RCC 7860 (cell line): Measurements from ENCODE around the gene HOOK2.

Source experiments
- DNase-seq: peaks from one replicate; pipeline ENCODE4 v3.0.0-alpha.2; 2015; ENCODE audit warnings: low spot score
- FAIRE-seq: peaks from 2 replicates; lab custom pipeline; 2012; peaks lifted over from hg19 to GRCh38; lab: Jason Lieb, UNC

The HOOK2 gene

DNA sequence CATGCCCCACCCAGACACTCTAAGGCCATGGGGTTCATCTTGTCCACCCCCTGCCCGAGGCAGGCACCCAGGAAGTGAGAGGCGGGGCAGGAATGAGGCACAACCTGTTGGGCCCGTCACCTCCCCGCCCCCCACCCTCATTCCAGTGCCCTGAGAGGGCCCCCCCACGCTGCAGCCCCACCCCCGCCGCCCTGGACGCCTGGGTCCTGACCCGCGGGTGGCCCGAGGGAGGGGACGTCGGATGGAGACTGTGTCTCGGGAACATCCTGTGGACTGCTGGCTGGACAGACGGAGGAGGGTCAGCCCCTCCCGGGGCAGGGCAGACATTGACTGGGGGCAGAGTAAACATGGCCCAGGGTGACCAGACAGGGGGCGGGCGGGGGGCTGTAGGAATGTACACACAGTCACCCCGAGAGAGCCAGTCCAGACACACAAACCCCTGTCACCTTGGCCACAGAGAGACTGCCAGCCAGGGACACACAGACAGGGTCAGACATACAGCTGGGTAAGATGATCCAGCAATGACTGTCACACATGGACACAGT is 8.6 kb upstream of the HOOK2 start:
- no peak for FAIRE-seq
- DNase-seq = peak; percentile 74

DNA sequence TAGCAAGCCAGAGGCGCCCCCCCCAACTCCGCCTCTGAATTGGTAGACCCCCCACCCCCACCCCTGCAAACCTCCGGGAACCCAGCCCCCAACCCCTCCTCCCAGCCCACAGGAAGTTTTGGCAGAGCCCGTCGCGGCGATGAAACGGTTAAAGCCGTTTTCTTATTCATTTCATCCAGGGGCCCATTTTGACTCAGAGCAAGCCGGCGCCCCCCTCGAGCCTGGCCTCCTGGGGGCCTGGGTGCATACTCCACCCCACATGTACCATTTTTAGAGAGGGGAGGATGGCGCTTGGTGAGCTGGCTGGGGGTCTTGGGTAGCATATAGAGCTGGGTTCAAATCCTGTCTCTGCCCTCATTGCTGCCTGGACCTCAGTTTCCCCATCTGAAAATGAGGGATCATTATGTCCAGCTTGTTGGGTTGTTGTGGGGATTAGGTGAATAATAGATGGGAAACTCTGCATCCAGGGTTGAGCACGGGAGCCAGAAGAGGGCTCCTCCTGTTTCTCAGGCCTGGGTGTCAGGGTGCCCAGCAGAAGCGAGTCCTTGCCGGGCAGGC is 8.0 kb upstream of the HOOK2 start:
- no peak for FAIRE-seq
- no peak for DNase-seq

DNA sequence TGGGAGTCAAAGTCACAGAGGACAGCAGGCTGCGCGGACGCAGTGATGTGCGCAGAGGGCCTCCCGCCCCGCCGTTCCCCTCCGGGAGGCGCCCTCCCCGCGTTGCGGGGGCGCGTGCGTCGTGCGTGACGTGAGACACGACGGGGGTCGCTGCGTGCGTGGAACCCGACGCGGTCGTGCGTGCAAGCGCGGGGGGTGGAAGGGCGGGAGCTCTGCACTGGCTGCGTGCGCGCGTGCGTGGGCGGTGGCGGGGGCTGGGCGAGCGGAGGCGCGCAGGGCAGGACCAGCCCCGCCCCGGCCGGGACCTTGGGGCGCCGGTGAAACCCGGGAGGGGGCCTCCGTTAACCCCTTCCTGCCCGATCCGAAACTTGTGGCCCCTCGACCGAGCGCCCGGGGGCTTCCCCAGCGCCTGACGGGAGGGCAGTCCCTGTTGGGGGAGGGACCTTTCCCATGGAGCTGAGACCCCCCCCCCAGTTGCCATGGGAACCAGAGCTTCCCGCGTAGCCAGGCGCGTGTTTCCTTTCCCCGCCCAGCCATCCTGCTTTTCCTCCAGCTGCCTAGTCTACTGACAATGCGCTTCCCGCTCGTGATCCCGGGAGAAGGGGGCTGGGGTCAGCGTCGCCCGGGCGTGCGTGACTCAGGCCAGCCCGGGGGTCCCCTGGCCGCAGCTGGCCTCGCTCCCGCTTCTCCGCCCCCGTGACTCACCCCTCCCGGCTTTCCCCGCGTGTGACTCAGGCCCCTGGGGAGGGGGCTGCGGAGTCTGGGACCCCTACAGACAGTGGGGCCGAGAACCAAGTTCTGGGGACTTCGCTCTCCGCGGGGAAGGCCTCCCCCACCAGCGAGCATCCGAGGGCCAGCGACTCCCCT is 7.3 kb upstream of the HOOK2 start:
- FAIRE-seq = no peak

DNA sequence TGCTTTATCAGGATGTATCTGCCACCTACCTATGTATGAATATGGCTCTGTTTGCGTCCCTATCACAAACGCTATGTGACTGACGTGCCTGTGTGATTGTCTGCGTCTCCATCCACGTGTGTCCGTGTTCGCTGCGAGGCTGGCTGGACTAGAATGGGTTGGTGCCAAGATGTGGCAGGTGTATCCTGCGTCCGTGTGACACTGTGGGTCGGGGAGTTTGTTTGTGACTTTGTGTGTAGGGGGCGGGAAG is 6.7 kb upstream of the HOOK2 start:
- FAIRE-seq = no peak
- no peak for DNase-seq

More for the DNA sequence above, 7.3 kb upstream of the HOOK2 start:
- peak; percentile 87 for DNase-seq

- peak; percentile 33 for FAIRE-seq
- peak; percentile 70 for DNase-seq
Observed at GRCh38 chr19:12779162-12779993, 4.0 kb upstream of the HOOK2 start.

DNA sequence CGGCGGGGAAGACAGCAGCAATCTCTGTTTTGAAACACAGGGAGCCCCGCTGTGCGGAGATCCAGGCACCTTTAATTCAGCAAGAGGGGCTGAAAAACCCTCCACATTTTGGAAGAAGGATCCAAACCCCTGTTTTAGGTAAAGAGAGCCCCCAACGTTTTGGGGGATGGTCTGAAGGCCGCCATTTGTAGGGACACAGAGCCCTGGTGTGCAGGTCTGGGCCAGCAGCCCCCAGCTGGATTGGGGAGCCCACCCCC is 3.5 kb upstream of the HOOK2 start:
- no peak for FAIRE-seq
- DNase-seq = no peak

- DNase-seq (peak; percentile 51), FAIRE-seq (no peak)
Observed at GRCh38 chr19:12778017-12778904, 2.9 kb upstream of the HOOK2 start.

GRCh38 chr19:12777217-12778016 is 2.1 kb upstream of the HOOK2 start:
- DNase-seq (peak; percentile 59), FAIRE-seq (no peak)

DNA sequence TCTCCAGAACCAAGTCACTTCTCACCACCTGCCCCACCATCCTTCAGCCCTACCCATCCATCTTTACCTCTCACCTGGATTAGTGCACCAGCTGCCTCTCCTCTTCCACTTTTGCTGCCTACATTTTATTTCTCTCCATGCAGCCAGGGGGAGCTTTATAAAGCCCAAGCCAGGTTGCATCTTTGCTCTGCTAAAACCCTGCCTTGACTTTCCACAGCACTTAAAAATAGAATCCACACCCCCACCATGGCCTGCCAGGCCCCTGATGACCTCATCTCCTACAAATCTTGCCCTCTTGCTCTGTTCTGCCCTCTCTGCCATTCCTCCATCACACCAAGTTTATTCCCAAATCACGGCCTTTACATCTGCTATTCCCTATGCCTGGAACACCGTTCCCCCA is 1.8 kb downstream of the HOOK2 start:
- no peak for FAIRE-seq
- DNase-seq = no peak

GRCh38 chr19:12772323-12772722 is 3.0 kb downstream of the HOOK2 start:
- no peak for DNase-seq
- no peak for FAIRE-seq

- FAIRE-seq (no peak), DNase-seq (no peak)
Observed at GRCh38 chr19:12770922-12771321, 4.4 kb downstream of the HOOK2 start.

DNA sequence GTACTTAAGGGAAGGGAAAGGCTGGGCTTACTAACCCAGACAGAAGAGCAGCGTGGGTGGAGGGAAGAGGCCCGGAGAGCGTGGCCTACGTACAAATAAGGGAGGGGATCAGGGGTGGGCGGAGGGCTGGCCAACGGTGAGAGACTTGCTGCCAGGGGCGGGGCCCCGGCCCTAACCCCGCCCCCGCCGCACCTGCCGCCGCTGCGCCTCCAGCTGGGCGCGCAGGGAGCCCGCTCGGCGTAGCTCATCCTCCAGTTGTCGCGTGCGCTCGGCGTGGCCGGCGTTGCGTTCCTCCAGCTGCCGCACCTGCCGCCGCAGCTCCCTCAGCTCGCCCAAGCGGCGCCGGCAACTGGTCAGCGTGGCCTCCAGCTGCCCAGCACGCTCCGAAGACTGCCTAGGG is 5.7 kb downstream of the HOOK2 start:
- DNase-seq = no peak
- no peak for FAIRE-seq

GRCh38 chr19:12767666-12768065 is 7.7 kb downstream of the HOOK2 start:
- FAIRE-seq = no peak
- DNase-seq = no peak

- DNase-seq (no peak), FAIRE-seq (no peak)
Observed at GRCh38 chr19:12767150-12767549, 8.2 kb downstream of the HOOK2 start.

- no peak for FAIRE-seq
- no peak for DNase-seq
Observed at GRCh38 chr19:12766051-12766521, 9.3 kb downstream of the HOOK2 start.

DNA sequence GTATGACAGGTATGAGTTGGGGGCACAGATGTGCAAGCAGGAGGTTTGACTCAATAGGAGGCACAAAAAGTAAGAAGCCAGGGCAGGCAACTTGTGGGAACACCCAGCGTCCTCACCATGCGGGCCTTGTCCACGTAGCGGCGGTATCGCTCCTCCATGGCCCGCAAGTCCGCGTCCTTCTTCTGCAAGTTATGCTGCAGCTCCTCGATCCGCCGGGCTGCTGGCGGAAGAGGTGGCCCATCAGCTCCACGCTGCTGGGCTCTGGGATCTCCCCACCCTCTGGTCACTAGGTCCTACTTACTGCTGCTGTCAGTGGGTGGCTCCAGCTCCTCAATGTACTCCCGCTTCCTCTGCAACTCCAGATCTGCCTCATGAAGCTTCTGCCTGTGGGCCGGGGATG is 10.7 kb downstream of the HOOK2 start:
- DNase-seq = no peak
- FAIRE-seq = no peak

DNA sequence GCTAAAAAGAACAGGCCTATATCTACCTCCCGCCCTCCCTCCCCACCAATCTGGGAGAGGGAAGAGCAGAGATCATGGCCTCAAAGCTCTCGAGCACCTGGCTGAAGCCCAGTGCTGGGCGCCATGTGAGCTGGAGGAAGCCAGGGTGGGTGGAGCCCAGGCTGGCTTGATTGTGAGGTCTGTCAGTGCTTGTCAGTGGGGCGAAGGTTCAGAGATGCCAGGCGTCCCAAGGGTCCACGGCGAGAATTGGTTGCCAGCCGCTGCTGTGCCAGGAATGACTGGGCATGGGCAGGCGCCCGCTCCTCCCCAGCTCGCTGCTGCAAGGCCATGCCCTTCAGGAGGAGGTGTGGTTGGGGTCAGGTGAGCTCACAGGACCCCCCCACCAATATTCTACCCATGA is 12.3 kb downstream of the HOOK2 start:
- FAIRE-seq (no peak), DNase-seq (no peak)

DNA sequence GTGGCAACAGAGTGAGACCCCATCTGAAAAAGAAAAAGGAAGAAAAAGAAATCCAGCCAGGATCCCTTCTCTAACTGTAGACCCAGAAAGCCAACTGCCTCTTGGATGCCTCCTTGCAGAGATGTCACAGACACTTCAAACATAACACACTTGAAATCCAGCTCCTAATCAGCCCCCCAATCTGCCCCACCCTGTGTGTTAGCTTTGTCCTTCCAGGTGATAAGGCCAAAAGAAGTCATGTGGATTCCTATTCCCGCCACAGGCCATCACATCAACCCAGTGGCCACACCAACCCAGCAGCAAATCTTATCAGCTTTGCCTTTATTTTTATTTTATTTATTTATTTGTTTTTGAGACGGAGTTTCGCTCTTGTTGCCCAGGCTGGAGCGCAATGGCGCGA is 15.7 kb downstream of the HOOK2 start:
- DNase-seq = no peak
- no peak for FAIRE-seq

- DNase-seq (peak; percentile 36), FAIRE-seq (no peak)
Observed at GRCh38 chr19:12757544-12758274, 17.6 kb downstream of the HOOK2 start.
